ENCODE data around the gene PCDHGA6. TPM values are rescaled to one million over a fixed set of nuclear protein-coding genes. Genes with fewer than 3 reads are reported as not detected.

PCDHGA6 gene
- total and polyA plus RNA-seq, 9 of the 15 experiments (the other 6 are each of a cell fraction or from before 2014, with no cell fraction given), result 0.01 to 0.18 (median 0.09) TPM; not detected in 1

DNA sequence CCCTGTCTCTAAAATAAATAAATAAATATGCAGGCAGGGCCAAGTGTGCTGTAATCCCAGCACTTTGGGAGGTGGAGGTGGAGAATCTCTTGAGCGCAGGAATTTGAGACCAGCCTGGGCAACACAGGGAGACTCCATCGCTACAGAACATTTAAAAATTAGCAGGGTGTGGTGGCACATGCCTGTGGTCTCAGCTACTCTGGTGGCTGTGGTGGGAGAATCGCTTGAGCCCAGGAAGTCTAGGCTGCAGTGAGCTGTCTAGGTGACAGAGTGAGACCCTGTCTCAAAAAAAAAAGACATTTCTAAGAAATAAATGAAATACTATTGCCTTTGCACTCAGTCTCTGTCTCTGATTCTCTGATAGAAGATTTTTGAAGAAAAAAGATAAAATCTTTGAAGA, 37.9 kb downstream of the PCDHGA6 start (continued):
- TF ChIP-seq, protein P1, sequence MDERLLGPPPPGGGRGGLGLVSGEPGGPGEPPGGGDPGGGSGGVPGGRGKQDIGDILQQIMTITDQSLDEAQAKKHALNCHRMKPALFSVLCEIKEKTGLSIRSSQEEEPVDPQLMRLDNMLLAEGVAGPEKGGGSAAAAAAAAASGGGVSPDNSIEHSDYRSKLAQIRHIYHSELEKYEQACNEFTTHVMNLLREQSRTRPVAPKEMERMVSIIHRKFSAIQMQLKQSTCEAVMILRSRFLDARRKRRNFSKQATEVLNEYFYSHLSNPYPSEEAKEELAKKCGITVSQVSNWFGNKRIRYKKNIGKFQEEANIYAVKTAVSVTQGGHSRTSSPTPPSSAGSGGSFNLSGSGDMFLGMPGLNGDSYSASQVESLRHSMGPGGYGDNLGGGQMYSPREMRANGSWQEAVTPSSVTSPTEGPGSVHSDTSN (CRISPR knock-in tag; IDR thresholded peaks at IDR 0.05; ENCODE audit: low read depth), result no peak
- TF ChIP-seq, protein P1 (tag; conservative IDR thresholded peaks at IDR 0.05; ENCODE audit: low read depth), result no peak
- TF ChIP-seq, protein P2, sequence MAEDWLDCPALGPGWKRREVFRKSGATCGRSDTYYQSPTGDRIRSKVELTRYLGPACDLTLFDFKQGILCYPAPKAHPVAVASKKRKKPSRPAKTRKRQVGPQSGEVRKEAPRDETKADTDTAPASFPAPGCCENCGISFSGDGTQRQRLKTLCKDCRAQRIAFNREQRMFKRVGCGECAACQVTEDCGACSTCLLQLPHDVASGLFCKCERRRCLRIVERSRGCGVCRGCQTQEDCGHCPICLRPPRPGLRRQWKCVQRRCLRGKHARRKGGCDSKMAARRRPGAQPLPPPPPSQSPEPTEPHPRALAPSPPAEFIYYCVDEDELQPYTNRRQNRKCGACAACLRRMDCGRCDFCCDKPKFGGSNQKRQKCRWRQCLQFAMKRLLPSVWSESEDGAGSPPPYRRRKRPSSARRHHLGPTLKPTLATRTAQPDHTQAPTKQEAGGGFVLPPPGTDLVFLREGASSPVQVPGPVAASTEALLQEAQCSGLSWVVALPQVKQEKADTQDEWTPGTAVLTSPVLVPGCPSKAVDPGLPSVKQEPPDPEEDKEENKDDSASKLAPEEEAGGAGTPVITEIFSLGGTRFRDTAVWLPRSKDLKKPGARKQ (CRISPR knock-in tag; IDR thresholded peaks at IDR 0.05), result no peak
- TF ChIP-seq U2AF1 (optimal IDR thresholded peaks at IDR 0.05; ENCODE audit: low read depth, low read length), result no peak
- no peak for TF ChIP-seq RBFOX2 (IDR thresholded peaks at IDR 0.05; ENCODE audit: low read depth, low read length)
